NCI-H1436 (cell line): ENCODE data around the gene CDH5.

Experiments used
- DNase-seq: peaks from one replicate; lab custom pipeline; 2025; lab: John Stamatoyannopoulos, UW

Gene CDH5

DNA sequence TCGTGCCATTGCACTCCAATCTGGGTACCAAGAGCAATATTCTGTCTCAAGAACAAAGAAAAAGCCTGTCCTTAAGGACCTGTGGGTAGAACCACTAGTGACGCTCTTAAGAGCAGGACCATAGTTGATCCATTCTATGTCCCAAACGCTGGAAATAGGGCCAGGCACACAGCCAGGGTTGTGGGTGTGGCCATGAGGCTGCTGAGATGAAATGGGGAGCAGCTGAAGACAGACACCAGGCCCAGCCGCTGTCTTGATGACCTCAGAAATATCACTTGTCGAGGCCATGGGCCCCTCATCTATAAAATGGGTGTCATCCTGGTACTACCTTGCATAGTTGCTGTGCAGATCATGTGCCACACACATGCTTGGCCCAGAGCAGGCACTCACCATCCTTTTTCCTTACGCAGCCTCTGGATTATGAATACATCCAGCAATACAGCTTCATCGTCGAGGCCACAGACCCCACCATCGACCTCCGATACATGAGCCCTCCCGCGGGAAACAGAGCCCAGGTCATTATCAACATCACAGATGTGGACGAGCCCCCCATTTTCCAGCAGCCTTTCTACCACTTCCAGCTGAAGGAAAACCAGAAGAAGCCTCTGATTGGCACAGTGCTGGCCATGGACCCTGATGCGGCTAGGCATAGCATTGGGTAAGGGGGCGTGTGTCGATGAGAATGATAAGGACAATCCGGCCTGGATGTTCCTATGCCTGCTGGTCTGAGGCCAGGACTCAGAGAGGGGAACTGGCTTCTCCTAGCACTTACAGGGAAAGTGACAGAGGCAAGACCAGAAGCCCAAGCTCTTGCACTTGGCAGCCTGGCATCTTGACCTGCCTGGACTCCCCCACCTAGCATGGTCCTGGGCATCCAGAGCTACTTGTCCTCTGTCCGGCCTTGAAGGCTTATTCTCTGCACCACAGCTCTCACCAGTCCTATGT is 25.5 kb downstream of the CDH5 start:
- no peak for DNase-seq

GRCh38 chr16:66395806-66396555 is 29.5 kb downstream of the CDH5 start:
- DNase-seq, result no peak

DNA sequence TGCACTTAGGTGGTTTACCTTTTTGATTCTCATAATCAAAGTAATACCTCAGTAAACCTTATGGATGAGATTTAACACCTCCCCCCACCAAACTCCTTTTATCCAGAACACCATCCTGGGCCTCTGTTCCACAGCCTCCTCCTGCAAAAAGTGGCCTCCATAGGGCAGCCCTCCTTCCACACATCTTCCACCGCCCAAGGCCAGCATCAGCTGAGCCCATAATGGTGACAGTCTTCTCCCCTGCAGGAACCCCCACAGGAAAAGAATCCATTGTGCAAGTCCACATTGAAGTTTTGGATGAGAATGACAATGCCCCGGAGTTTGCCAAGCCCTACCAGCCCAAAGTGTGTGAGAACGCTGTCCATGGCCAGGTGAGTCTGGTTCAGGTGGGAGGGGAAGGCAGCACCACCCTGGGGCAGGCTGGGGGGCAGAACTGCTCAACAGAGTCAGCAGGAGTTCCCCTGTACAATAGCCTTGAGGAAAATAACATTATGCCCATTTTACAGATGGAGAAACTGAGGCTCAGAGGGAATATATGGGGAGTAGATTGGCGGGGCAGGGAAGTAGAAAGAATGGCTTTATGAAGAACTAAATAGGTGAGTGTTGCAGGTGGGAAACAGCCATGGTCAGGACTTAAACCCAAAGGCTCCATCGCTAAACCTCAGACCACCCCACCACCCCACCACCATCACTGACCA is 31.4 kb downstream of the CDH5 start:
- DNase-seq, result no peak

GRCh38 chr16:66399031-66399430 is 32.5 kb downstream of the CDH5 start:
- DNase-seq, result no peak

GRCh38 chr16:66399930-66400329 is 33.4 kb downstream of the CDH5 start:
- DNase-seq, result peak; percentile 40

DNA sequence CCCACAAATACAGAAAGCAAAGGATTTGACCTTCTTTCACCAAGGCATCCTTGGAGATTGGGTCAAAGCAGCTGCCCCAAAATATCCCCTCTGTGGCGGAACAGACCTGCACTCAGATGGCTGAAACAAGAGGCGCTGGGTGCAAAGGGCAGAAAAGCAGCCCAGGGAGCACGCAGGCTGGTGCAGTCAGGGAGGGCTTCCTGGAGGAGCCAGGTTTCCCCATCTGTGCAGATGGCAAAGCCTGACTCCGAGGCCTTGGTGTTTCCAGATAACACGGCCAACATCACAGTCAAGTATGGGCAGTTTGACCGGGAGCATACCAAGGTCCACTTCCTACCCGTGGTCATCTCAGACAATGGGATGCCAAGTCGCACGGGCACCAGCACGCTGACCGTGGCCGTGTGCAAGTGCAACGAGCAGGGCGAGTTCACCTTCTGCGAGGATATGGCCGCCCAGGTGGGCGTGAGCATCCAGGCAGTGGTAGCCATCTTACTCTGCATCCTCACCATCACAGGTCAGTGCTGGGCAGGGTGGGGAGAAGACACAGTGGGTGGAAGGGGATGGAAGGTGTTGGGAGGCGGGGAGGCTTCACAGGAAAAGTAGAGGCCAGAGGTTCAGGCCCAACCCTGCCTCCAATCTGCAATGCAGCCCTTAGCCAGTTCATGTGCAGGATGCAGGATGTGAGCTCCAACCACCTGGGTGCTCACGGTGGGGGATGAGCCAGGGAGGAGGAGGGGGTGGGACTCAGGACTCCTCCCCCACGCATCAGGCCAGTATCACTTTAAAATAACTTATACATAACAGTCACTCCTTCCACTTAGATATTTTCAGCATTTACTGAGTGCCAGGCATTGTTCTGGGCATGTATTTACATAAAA is 34.3 kb downstream of the CDH5 start:
- DNase-seq, result no peak

- DNase-seq, result no peak
These were observed 35.1 kb downstream of the CDH5 start for GRCh38 chr16:66401610-66402009.

DNA sequence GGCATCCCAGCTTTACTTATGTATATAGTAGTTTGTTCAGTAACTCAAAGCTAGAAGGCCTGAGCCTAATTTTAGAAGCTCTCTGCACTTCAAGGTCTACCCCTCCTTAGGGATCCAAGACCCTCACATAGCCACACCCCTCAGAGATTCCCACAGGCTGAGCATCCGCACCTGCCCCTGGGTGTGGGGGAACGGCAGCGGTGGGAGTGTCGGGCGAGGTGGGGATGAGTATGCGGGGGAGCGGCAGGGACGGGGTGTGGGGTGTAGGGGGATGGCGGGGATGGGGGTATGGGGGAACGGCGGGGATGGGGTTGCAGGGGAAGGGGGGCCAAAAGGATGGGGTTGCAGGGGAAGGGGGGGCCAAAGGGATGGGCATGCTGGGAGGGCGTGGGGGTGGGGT is 35.7 kb downstream of the CDH5 start:
- no peak for DNase-seq

GRCh38 chr16:66402591-66403230 is 36.2 kb downstream of the CDH5 start:
- DNase-seq, result no peak

DNA sequence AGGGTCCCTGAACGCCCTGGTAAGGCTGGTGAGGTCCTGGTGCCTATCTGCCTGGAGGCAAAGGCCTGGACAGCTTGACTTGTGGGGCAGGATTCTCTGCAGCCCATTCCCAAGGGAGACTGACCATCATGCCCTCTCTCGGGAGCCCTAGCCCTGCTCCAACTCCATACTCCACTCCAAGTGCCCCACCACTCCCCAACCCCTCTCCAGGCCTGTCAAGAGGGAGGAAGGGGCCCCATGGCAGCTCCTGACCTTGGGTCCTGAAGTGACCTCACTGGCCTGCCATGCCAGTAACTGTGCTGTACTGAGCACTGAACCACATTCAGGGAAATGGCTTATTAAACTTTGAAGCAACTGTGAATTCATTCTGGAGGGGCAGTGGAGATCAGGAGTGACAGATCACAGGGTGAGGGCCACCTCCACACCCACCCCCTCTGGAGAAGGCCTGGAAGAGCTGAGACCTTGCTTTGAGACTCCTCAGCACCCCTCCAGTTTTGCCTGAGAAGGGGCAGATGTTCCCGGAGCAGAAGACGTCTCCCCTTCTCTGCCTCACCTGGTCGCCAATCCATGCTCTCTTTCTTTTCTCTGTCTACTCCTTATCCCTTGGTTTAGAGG is 37.1 kb downstream of the CDH5 start:
- DNase-seq, result no peak

DNA sequence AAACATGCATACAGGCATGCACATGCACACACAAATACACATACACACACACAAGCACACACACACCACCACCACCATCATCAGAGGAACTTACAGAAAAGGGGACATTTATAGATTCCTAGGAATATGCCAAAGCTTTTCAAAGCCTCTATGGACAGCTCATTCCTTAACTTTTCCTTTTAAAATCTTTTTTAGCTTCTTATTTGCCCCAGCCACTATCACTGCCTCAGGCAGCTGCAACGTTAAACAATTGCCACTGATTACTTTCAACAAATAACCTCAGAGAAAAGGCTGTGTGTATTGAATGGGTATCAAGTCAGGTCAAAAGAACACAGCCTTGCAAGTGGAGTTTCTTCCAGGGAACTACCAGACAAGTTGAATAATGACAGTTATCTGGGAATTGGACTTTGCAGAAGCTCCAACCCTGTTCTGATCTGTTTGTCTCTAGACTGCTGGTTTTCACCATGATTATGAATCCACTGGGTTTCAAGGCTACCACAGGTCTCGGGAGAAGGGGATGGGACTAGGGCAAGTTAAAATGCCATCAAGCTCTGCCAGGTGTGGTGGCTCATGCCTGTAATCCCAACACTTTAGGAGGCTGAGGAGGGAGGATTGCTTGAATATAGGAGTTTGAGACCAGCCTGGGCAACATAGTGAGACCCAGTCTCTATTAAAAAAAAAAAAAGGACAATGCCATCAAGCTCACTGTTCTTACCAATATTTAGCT is 38.7 kb downstream of the CDH5 start:
- no peak for DNase-seq

DNA sequence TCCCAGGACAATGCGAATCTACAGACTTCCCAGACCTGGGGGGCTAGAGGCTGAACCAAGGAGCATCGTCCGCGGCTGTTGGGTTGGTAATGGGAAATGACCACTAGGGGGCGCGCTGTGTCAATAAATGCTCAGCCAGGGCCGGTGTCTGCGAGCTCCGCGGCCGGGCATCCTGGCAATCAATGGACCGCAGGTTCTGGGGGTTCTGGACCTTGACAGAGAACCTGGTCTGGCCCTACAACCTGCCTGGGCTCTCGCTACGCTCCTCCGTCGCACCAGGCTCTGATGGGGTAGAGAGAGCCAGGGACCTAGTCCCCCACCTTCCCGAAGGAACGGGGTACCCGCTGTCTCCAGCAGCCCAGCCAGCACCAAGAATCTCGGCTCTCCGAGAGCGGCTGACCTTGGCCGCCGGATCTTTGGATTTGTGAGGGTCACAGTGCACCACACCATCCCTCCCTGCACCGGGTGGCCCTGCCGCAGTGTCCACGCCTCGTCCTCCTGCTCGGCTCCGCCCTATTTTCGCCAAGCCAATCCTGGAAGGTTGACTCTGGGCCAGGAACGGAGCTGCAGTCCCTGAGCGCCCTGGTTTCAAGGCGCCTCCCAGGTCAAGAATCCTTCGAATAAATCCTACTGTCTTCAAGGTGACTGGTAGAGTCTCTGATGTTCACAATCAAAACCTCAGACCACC is 40.2 kb downstream of the CDH5 start:
- peak; percentile 68 for DNase-seq

DNA sequence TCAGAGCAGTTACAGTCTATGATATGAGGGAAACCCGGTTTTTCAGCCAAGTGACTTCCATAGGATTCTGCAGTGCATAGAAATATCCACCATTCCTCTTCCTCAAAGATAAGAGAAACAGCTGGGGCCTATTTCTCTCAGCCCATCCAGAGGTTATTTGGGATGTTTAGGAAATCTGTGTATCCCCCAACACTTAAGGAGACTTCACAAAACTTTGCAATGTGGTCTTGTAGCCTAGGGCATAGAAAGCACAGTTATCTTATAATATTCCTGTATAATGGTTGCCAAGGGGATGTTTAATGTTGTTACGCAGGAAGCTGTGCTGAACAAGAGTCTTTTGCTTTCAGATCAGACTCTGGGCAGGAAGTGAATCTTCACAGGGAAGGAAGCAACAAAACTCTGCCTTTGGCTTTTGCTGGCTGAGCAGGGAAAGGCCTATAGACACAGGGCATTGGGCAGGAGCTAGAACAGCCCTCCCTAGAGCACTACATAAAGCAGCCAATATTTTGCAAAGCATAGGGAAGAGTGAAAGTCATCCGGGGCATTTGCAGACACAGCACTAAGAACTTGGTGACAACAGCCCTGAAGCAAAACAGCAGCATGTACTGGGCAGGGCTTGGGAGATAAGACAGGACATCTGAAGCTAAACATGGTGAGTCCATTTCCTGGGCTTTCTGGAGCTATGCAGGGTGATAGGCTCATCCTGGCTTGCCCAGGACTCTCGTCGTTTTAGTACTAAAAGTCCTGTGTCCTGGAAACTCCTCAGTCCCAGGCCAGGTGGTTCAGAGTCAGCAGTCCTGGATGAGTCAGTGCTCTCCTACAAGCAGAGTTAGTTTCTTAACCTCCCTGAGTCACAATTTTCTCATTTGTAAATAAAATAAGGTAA is 41.9 kb downstream of the CDH5 start:
- DNase-seq, result no peak

- no peak for DNase-seq
These were observed 42.7 kb downstream of the CDH5 start for GRCh38 chr16:66409156-66409555.

- no peak for DNase-seq
These were observed 45.7 kb downstream of the CDH5 start for GRCh38 chr16:66412182-66412581.

DNA sequence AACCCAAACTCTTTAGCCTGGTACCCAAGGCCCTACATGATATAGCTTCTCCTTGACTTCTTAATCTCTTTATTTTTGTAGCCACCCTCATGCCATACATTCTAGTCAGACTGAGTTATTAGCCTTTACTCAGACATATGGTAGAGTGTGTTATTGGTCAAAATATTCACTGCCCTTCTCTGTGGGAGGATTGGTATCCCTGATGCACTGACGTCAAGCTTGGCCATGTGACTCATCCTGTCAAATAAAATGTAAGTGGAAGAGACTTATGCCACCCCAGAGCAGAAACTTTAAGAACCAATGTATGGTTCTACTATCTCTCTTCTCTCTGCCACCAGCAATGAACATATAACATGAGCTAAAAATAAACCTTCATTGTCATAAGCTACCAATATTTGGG is 48.4 kb downstream of the CDH5 start:
- DNase-seq, result no peak

DNA sequence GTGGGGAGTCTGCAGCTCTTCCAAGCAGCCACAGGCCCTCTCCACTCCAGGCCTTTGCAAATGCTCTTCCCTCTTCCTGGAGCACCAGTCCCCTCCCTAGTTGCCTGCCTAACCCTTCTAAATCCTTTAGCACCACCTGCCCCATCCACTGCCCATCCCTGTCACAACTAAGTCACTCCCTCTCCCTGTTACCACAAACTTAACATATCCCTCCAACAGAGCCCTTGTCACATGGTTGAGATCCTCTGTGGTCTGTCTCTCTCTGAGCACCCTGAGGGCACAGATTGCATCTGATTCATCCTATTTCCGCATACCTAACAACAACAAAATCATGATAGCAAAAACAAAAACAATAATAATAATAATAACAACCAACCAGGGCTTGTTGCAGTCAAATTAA is 49.6 kb downstream of the CDH5 start:
- DNase-seq, result no peak

DNA sequence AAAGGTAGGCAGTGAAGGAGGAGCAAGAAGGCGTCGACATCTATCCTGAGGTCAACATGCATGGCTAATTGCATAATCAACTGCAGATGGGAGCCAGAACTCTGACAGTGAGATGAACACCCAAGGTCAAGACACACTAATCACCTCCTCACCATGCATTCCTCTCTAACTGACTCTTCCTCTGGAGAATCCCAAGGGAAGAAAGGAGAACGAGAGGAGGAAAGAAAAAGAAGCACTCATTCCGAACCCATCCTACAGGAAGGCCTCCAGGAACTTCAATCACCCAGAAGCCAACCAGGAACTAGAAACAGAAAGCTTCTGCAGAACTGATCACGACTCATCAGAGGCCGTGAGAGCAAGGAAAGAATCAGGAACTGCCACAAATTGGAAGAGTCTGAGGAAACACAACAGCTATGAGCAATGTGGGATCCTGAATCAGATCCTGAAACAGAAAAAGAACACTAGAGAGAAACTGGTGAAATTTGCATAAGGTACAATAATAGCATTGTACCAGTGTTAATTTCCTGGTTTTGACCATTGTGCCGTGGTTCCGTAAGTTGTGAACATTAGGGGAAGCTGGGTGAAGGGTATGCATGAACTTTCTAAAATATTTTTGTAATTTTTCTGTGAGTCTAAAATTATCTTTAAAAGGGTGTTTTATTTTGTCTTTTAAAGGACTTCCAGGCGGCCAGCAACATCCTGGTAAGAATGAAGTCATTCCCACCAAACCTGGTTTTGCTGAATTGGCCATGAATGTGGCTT is 50.6 kb downstream of the CDH5 start:
- no peak for DNase-seq
